Ramos (cell line): ENCODE measurements around the gene CASK.

Experiments used
- in situ Hi-C: fragments of 300-500 bp; cut with MboI; formaldehyde crosslinking; loops from one replicate; pipeline ENCODE4 v1.14.3; 2022; ENCODE audit warnings: low sequenced_read_pairs; ENCODE audit not compliant: unreplicated experiment

Gene CASK, protein sequence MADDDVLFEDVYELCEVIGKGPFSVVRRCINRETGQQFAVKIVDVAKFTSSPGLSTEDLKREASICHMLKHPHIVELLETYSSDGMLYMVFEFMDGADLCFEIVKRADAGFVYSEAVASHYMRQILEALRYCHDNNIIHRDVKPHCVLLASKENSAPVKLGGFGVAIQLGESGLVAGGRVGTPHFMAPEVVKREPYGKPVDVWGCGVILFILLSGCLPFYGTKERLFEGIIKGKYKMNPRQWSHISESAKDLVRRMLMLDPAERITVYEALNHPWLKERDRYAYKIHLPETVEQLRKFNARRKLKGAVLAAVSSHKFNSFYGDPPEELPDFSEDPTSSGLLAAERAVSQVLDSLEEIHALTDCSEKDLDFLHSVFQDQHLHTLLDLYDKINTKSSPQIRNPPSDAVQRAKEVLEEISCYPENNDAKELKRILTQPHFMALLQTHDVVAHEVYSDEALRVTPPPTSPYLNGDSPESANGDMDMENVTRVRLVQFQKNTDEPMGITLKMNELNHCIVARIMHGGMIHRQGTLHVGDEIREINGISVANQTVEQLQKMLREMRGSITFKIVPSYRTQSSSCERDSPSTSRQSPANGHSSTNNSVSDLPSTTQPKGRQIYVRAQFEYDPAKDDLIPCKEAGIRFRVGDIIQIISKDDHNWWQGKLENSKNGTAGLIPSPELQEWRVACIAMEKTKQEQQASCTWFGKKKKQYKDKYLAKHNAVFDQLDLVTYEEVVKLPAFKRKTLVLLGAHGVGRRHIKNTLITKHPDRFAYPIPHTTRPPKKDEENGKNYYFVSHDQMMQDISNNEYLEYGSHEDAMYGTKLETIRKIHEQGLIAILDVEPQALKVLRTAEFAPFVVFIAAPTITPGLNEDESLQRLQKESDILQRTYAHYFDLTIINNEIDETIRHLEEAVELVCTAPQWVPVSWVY

DNA sequence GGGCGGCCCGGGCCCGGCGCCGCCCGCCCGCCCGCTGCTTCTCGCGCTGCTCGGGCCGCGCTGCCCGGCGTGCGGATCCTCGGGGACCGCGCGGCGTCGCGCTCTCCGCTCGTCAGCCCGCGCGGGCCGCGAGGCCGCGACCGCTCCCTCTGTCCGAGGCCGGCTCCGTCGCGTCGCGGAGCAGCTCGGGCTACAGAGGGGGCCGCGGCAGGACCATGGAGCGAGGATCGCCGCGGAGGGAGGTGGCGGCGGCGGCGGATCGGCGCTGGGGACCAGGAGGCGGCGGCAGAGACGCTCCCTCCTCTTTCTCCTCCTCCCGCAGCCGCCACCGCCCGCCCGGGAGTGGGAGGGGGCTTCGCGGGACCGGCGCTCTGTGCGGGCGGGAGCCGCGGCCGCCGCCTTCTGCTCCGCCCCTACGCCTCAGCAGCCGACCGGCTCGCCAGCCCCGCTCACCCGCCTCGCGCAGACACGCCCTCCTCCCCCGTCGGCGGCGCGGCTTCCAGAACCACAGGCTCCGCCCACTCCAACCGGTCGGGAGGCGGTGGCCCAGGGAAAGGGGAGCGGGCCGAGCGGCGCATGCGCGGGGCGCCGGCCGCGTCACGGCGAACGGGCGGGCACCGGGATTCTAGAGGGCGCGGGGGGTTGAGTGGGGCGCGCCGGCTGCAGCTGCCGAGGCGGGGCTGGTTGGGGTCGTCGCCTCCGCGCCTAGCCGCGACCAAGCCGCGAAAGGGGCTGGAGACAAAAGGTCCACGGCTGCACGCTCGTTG lies at the start of gene CASK:
TSS of gene CASK (minus strand) at position 344 of the 767 bp plus-strand sequence. CDS start 566 bp downstream, outside the sequence.
- in situ Hi-C loops = no loop called here

DNA sequence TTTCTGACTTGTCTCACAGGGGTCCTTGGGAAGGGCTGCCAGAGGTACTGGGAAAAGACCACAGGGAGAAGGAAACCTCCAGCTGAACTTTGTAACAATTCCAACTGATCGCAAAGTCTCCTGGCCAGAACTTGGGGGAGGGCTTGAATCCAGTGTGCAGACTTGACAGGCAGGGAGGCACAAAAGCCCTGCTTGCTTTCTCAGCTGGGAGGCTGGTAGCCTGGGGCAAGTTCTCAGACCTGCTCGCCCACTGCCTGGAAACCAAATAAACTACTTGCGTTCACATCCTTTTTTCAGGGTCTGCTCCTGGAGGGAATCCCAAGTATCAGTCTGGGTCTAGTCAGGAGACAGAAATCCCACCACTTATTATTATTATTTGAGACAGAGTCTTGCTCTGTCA lies 48.0 kb upstream of the CASK start:
- in situ Hi-C loops = no loop called here

DNA sequence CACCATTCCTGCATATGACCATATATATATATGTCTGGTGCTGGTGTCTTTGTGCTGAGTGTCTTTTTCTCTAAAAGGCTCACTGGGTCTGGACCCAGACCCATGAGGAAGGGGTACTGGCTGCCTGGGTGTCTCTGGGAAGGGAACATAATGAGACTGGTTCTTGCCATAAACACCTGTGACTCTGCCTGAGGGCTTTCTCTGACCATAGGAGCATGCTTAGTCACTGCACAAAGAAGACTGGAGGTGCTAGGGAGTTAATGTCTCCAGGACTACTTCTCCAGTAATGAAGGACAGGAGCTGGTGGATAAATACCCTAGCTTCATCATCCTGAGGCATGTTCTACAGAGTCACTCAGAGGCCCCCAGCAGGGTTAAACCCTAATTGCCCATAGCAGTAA lies 47.1 kb upstream of the CASK start:
- in situ Hi-C loops = no loop called here

DNA sequence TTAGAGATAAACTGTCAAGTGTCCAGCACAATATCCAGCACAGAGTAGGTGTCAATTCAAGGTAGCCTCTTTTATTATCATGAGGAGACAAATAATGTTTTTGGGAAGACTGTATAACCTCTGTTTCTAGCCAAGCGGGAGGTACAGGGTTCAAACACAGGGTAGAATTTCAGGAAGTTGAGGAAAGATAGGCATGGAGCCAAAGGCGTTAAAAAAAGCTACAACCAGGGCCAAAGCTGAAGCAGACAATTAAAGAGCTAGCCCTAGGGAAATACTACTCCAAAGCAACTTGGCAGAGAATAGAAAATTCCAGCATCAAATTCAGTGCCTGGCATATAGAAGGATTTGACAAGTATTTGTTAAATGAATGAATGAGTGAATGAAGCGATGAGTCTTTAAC lies 40.0 kb upstream of the CASK start:
- in situ Hi-C loops = no loop called here

DNA sequence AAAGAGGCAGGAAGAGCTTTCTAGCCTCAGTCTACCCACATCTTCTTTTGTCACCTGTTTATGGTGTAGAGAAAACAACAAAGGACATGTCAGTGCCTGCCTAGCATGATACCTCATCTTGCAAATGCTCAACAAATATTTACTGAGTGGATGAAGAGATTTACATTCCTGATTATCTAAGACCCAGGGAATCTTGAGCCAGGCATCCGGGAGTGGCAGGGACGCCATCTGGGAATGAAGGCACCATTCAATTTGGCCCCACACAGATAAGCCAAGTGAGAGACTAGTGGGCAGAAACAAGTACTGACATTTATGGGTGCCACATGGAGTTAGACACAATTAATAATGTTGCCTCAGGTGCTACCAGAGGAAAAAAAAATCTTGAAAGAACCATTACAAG lies 36.8 kb upstream of the CASK start:
- in situ Hi-C loops = no loop called here

DNA sequence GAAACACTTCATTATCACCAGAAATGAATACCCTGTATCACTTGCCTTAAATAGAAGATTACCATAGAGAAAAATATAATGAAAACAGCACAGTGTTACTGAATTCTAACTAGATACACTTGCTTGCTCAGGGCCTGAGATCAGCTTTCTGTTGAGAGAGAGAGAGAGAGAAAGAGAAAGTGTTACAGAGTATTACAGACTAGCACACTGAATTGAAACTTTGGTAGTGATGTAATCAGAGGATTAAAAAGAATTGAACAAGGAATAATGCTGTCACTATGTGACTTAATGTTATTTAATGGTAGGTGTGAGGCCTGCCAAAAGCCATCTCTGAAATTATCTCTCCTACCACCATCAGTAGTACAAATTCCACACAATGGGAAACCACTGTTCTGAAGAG lies 35.5 kb upstream of the CASK start:
- in situ Hi-C loops = no loop called here

DNA sequence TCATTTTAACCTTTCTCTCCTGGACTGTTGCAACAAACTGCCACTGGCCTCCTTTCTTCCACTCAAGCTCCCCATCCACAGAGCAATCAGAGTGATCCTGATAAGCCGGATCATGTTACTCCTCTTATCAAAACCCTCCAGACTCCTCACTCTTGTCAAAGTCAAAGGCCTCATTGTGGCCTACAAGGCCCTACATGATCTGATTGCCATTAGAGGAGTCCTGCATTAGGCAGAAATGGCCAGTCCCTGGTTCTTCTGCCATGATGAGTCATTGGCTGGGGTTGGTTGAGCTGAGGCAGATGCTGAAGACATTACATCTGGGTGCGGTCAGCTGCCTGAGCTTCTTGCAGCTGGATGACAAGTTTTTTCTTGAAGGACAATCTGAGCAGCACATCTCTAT lies 32.7 kb upstream of the CASK start:
- in situ Hi-C loops = no loop called here

DNA sequence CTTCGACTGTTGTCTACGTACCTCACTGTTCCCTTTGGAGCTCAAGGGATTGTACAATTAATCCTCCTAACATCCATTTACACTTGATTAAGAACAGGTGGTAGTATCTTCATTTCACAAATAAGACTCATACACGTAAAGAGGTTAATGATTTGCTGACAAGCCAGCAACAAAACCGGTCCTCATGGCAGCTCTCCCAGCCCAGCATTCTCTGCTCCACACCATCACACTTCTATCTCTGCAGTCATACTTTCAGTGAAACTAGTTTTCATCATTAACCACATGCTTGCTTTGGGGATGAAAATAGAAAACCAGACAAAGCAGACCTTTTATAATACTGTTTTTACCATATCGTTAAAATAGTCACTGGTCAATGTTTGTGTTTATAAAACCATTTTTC lies 28.7 kb upstream of the CASK start:
- in situ Hi-C loops = no loop called here

DNA sequence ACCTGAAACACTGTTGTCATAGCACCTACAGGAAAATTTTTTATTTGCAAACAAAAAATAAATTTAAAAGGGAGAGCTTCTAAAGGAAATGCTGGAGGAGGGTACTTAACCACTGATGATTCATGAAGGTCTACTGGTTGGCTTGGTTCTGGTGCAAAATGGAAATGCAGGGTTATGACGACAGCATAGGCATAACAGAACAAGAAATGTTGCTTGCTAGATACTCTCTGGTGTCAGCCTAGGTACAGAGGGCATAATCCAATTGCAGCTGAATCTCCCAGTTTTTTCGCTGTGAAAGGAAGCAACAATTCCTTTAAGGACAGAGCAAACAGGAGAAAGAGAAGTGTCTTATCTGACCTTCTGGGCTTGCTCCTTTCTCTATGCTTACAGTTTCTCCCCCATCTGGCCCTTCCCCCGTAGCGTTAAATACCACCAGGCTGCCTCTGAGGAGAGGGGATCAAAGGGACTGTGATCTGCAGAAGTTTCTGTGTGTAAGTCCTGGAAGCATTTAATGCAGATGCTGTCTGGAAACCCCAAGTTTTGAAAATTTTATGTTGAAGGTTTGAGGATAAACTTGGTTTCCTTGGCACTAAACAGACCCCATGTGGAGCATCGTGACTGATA lies 23.7 kb upstream of the CASK start:
- in situ Hi-C loops = no loop called here

DNA sequence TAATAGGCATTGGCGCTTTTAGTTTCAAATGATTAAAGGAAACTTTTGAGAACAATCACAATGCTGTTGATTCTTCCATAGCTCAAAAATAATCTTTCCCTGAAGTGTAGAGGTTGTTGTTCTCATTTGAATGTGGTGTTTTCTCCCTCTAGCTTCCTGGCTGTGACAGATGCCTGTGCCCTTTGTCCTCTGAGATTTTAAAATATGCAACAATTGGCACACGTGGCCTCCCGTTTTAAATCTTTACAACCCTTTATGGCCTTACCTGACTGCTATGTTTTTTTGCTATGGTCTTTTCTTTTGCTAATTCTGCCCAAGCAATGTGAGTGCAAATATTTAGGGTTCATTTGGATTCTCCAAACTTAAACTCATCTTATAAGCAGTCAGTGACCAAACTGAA lies 22.9 kb upstream of the CASK start:
- in situ Hi-C loops = no loop called here

DNA sequence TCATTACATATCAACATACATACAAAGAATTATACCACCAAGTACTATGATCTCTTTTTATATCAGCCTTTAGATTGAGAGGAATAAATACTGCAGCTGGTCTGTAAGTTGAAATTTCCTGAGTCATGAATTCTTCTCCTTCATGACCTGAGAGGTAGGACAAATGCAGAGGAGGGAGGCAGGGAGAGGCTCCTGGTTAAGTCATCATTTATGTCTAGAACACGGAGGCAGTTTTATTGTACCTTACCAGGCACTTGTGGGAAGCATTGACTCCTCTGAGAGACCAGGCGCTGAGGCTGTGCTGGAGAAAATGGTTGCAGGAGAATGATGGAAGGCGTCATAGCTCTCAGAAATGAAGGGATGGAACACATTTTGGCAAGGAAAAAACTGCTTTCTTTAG lies 12.5 kb upstream of the CASK start:
- in situ Hi-C loops = no loop called here

DNA sequence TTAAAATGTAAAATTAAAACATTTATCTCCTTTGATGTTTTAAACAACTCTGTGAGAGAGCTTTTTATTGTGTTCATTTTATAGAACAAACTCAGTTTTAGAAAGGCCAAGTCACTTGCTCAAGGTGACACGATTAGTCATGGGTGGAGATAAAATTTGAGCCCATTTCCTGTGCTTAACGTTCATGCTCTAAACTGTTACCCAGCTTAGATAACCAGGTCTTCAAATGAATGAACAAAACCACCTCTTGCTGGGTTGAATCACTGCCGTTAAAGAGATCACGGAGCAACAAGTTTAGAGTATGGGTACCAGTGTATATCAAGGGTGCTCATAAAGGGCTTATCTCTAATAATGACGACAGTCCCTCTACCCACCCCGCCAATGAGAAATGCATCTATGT lies 10.2 kb upstream of the CASK start:
- in situ Hi-C loops = no loop called here

DNA sequence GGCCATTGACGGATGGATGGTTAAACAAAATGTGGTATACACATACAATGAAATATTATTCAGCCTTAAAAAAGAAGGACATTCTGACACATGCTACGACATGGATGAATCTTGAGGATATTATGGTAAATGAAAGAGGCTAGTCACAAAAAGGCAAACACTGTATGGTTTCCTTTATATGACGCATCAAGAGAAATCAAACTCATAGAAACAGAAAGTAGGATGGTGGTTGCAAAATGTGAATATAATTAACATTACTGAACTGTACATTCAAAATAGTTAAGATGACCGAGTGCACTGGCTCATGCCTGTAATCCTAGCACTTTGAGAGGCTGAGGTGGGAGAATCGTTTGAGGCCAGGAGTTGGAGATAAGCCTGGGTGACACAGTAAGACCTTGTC lies 9.5 kb upstream of the CASK start:
- in situ Hi-C loops = no loop called here

DNA sequence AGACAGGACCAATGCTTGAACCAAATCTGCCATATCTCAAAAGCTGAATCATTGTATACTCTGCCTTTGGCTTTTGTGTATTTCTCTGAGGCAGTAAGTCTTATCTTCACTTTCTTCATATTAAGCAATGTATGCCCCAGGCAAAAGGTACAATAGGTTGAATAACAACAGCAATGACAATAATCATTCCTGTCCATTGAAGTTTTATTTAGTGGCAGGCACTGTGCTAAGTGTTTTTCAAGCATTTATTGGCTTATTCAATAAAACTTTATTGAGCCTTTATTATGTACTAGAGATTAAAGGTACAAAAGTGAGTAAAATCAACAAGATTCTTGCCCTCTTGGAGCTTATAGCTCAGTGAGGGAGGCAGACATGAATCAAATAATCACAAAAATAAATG lies 8.2 kb upstream of the CASK start:
- in situ Hi-C loops = no loop called here

DNA sequence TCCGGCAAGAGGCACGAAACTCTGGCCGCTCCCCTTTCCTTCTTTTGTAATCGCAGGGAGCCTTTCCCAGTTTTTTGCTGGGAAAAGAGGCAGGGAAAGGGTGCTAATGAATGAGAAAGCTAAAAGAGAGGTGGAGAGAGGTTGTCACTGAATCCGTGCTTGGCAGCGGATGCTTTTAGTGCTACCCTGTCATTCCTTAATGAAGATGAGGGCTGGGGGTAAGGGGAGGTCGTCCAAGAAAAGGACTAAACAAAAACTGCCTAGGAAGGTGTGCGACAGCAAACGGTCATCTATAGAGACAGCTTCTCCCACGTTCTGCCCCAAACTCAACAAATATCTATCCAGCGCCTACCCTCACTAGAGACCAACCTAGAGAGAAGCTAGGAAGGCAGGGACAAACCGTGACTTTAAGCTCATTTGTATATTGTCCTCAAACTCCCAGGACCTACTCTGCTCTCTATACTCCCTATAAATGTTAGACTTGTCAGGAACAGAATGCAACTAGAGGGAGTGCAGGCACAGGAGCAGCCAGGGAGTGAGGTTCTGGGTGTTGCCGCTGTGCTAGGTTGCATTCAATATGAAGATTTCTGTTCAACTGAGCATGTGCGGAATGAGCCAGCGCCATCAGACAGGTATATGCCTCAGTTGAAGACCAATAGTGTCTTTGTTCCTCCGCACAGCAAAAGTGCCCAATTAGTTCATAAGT lies 777 bp upstream of the CASK start:
- in situ Hi-C loops = no loop called here

DNA sequence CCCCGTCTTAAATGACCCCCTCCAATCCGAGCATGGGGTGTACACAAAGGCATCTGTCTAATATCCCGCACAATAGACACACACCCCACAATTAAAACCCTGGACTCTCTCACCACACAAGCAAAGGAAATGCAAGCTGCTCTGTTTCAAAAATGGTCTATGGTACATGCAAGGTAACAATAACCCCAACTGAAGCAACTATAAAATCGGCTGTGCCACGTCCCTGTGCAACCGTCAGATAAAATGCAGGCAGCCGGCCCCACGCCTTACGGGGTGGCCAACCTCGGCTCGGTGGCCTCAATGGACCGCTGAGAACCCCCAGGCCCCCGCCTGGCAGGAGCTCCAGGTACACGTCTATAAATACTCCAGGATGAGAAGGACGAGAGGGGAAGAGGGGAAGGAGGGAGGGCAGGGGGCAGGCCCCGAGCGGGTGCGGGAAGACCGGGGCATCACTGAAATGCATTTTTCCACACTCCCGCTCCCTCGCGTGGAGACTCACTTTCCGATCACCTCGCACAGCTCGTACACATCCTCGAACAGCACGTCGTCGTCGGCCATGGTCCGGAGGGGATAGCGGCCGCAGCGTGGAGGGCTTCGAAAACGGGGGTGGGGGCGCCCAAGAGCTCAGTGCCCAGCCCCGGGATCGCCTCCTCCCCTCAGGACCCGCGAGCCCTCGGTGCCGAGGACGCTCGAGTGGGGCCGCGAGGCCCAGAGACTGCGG lies 763 bp downstream of the CASK start:
- in situ Hi-C loops = no loop called here

DNA sequence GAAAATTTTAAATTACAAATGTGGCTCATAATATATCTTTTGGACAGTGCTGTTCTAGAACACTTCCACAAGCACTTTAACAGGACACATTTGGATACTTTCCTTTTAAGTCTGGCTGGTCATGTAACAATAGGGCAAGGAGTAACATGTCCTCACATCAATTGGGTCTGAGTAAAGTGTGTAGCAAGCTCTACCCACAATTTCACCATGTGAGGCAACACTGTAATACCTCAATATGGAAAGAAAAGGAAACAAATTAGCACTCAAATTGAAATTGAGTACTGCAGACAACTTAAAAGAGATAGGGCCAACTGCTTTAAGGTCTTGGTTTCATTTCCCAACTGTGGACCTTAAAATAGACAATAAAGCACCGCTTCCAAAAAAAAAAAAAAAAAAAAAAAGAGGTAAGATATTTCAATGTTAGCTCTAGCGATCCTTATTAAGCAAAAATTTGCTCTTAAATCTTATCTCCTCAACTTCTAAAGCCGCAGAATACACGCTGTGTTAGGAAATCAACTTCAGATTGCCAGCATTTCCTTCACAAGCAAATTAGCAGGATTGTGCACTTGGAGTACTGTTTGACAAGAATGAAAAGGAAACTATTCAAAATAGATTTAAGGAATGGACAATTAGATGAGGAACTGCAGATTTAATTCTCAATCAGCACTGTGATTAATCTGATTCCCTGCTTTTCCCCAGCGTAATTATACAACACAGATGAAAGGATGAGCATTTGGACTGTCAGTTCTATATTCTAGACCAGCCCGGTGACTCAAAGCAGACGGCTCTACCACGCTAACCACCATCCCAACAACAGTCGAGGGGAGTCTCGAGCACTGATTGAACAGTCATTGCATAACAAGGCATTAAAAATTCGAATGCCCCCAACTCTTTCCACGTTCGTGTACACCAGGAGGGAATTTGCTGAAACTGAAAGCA lies 1.6 kb downstream of the CASK start:
- in situ Hi-C loops = no loop called here

DNA sequence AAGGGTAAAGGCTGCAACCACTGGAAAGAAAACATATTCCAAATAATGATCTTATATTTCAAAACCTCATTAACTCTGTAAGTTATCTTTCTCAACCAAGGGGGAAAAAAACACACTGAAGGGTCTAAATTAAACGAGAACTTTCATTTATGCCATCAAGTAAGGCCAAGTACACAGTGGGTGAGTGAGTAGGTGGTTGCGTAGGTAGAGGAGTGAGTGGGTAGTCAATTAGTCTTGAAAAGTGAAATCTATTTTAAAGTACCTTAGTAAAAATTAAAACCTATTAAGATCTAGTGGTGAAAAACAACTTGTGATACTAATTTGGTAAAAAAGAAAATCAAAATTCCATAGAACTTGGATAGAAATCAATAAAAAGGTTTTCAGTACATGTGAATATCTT lies 3.5 kb downstream of the CASK start:
- in situ Hi-C loops = no loop called here
